ENCODE results near the gene NEUROD6.

DNA sequence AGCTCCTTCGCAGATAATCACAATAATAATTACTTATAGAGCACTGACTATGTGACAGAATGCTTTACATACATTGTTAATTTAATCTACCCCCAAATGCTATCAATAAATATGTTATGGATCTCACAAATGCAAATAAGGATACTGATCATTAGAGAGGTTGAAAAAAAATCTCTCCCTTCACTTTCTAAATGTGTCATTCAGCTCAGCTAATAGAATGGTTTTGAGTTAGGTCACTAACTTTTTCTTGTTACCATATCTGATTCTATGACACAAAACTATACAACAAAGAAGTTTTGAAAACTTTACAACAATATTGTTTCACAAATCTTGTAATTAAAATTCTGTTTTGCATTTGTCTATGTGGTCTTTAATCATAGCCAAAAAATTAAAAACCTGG lies 17.4 kb downstream of the NEUROD6 start:
- TF ChIP-seq, protein P1, sequence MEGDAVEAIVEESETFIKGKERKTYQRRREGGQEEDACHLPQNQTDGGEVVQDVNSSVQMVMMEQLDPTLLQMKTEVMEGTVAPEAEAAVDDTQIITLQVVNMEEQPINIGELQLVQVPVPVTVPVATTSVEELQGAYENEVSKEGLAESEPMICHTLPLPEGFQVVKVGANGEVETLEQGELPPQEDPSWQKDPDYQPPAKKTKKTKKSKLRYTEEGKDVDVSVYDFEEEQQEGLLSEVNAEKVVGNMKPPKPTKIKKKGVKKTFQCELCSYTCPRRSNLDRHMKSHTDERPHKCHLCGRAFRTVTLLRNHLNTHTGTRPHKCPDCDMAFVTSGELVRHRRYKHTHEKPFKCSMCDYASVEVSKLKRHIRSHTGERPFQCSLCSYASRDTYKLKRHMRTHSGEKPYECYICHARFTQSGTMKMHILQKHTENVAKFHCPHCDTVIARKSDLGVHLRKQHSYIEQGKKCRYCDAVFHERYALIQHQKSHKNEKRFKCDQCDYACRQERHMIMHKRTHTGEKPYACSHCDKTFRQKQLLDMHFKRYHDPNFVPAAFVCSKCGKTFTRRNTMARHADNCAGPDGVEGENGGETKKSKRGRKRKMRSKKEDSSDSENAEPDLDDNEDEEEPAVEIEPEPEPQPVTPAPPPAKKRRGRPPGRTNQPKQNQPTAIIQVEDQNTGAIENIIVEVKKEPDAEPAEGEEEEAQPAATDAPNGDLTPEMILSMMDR (conservative IDR thresholded peaks at IDR 0.05; ENCODE audit: low read length) = no peak
- no peak for TF ChIP-seq EZH2phosphoT487 (IDR thresholded peaks at IDR 0.05; ENCODE audit: borderline replicate concordance, low read depth, low read length)
